DMS 273 (cell line): ENCODE measurements around the gene SPATA6.
"Not testable (repeated sequence)": the region's sequence is repeated elsewhere in the genome, so short reads cannot be mapped to it uniquely, and the experiment has no call there.

Experiments
- DNase-seq: peaks from one replicate; lab custom pipeline; 2025; ENCODE audit not compliant: unreplicated experiment; lab: John Stamatoyannopoulos, UW

The SPATA6 gene

GRCh38 chr1:48462716-48463302 is 9.2 kb downstream of the SPATA6 start:
- DNase-seq = no peak

DNA sequence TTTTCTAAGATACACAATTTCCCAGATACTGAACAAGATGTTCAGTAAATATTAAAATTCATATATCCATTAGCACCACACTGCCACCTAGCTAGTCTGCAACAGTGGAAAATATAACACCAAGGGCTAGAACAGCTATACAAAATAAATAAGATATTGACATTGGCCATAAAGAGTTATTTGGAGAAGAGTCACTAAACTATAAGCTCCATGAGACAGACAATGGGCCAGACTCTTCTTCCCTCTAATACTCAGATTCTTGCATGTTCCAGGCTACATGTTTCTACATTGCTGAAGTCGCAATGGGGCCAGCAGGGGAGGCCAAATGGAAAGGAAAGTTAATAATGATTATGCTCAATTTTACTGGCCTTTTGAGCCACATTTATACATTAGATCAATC is 21.5 kb downstream of the SPATA6 start:
- no peak for DNase-seq

DNA sequence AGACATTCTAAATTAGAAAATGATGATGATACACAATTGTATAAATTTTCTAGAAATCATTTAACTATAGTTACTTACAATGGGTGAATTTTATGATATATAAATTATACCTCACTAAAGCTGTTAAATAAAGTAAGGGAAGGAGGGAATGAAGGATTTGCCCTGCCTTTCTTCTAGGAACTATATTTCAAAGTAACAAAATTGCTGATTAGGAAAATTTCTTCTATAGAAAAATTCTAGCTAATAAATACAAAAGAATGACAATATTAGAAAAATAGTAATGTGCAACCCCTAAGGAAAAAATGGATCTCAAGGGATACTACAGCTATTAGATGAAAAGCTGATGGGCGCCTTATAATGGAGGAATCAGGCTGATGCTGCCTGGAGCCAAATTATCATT is 23.1 kb downstream of the SPATA6 start:
- no peak for DNase-seq

DNA sequence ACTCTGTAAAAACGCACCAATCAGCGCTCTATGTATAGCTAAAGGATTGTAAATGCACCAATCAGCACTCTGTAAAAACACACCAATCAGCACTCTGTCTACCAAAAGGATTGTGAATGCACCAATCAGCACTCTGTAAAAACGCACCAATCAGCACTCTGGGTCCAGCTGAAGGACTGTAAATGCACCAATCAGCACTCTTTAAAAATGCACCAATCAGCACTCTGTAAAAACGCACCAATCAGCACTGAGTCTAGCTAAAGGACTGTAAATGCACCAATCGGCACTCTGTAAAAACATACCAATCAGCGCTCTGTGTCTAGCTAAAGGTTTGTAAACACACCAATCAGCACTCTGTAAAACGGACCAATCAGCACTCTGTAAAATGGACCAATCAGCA is 27.8 kb downstream of the SPATA6 start:
- not testable (repeated sequence) for DNase-seq

GRCh38 chr1:48442864-48443619 is 29.0 kb downstream of the SPATA6 start:
- peak; percentile 7 for DNase-seq

DNA sequence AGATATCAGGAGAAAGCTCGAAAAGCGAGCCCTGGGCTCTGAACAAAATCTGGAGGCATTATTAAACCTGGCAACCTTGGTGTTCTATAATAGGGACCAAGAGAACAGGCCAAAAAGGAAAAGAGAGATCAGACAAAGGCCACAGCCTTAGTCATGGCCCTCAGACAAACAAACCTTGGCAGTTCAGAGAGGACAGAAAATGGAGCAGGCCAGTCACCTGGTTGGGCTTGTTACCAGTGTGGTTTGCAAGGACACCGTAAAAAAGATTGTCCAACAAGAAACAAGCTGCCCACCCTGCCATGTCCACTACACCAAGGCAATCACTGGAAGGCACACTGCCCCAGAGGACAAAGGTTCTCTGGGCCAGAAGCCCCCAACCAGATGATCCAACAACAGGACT is 31.2 kb downstream of the SPATA6 start:
- not testable (repeated sequence) for DNase-seq

GRCh38 chr1:48439380-48439779 is 32.6 kb downstream of the SPATA6 start:
- no peak for DNase-seq

GRCh38 chr1:48437379-48437778 is 34.6 kb downstream of the SPATA6 start:
- DNase-seq = not testable (repeated sequence)

GRCh38 chr1:48435312-48436002 is 36.5 kb downstream of the SPATA6 start:
- not testable (repeated sequence) for DNase-seq

DNA sequence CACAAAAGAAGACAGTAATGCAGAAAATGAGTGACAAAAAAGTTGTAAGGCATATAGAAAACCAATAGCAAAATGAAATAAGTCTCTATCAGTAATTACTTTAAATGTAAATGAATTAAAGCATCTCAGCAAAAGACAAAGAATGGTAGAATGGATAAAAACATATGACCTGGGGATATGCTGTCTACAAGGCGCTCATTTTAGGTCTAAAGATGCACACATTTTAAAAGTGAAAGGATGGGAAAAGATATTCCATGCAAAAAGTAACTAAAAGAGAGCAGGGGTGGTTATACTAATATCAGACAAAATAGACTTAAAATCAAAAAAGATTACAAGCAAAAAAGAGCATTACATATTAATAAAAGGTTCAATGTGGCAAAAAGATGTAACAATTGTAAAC is 41.2 kb downstream of the SPATA6 start:
- DNase-seq = no peak

GRCh38 chr1:48422009-48422408 is 50.0 kb downstream of the SPATA6 start:
- DNase-seq = no peak

DNA sequence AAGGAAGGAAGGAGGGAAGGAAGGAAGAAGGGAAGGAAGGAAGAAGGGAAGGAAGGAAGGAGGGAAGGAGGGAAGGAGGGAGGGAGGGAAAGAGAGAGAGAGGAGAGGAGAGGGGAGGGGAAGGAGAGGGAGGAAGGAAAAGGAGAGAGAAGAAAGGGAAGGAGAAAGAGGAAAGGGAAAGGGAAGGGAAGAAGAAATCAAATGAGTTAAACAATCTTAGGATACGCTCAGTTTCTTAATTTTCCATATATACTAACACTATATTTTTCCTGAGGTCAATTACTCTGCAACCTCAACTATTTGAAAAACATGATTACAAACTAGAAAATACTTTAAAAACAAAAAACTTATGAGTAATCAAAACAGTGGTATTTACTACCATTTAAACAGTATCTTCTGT is 53.3 kb downstream of the SPATA6 start:
- no peak for DNase-seq

GRCh38 chr1:48415050-48415449 is 57.0 kb downstream of the SPATA6 start:
- DNase-seq = no peak

- no peak for DNase-seq
Observed at GRCh38 chr1:48414264-48414663, 57.7 kb downstream of the SPATA6 start.

GRCh38 chr1:48405940-48406339 is 66.1 kb downstream of the SPATA6 start:
- no peak for DNase-seq

DNA sequence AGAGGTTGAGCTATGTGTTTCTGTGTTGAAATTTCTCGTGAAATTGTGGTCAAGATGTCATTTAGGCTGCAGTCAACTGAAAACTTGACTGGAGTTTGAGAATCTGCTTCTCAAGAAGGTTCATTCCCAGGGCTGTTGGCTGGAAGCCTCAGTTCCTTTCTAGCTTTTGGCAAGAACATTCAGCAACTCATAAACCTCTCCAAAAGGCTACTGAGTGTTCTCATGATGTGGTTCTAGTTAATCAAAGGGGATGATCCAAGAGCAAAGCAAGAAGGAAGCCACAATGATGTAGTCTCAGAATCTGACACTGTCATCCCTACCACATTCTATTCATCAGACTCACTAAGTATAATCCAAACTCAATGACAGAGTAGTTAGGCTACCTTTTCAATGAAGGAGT is 66.6 kb downstream of the SPATA6 start:
- no peak for DNase-seq

- no peak for DNase-seq
Observed at GRCh38 chr1:48402599-48402998, 69.4 kb downstream of the SPATA6 start.

- DNase-seq = no peak
Observed at GRCh38 chr1:48396208-48396607, 75.8 kb downstream of the SPATA6 start.

- DNase-seq = no peak
Observed at GRCh38 chr1:48391926-48392325, 80.1 kb downstream of the SPATA6 start.

DNA sequence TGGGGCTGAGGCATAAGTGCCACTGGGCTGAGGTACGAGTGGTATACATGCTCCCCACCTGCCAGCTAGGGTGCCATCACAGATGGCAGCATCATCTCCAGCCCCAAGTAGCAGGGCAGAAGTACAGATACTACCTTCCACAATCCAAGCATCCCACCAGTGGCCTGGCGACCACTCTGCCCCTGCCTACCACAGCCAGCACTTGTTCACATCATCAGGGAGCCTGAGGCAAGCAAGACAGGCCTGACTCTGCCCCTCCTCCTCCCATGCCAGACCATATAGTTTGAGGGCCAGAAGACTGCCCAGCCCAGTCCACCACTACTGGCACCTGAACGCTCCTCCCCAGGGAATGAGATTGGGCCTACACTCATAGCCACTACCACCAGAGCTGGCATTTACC is 84.6 kb downstream of the SPATA6 start:
- DNase-seq = no peak

- DNase-seq = no peak
Observed at GRCh38 chr1:48374785-48375184, 97.2 kb downstream of the SPATA6 start.

- DNase-seq = no peak
Observed at GRCh38 chr1:48371598-48371997, 100.4 kb downstream of the SPATA6 start.
